ENCODE results near the gene BPIFB6.

- TF ChIP-seq ZNF274 (IDR thresholded peaks at IDR 0.05; ENCODE audit: low read depth, low read length) (no peak), SUZ12 (IDR thresholded peaks at IDR 0.05; ENCODE audit: extremely low read depth, insufficient read depth, insufficient read length) (no peak), YY1 (IDR thresholded peaks at IDR 0.05; ENCODE audit: insufficient read depth, insufficient read length) (no peak)
These were observed 46.7 kb upstream of the BPIFB6 start for GRCh38 chr20:32984631-32985354.

Data from NT2/D1 (cell line).